Measurements from ENCODE around the gene GPSM1. TPM values are rescaled to one million over a fixed set of nuclear protein-coding genes. Genes with fewer than 3 reads are reported as not detected.

GPSM1 gene
- total RNA-seq, 1 experiment from 2014 or later, result 14.2 TPM

DNA sequence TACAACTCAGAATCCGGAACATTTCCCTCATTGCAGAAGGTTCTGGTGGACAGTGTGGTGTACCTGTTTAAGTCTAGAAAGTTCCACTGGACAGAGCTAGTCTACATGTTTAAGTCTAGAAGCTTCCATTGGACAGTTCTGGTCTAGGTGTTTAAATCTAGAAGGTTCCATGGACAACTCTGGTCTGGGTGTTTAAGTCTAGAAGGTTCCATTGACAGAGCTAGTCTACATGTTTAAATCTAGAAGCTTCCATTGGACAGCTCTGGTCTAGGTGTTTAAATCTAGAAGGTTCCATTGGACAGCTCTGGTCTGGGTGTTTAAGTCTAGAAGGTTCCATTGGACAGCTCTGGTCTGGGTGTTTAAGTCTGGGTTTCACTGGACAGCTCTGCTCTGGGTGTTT is 48.4 kb upstream of the GPSM1 start (continued):
- TF ChIP-seq, protein P1, sequence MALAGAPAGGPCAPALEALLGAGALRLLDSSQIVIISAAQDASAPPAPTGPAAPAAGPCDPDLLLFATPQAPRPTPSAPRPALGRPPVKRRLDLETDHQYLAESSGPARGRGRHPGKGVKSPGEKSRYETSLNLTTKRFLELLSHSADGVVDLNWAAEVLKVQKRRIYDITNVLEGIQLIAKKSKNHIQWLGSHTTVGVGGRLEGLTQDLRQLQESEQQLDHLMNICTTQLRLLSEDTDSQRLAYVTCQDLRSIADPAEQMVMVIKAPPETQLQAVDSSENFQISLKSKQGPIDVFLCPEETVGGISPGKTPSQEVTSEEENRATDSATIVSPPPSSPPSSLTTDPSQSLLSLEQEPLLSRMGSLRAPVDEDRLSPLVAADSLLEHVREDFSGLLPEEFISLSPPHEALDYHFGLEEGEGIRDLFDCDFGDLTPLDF (CRISPR knock-in tag; IDR thresholded peaks at IDR 0.05), result no peak
- no peak for TF ChIP-seq NFE2L1 (CRISPR knock-in tag; IDR thresholded peaks at IDR 0.05)
- TF ChIP-seq GRHL2 (CRISPR knock-in tag; IDR thresholded peaks at IDR 0.05; ENCODE audit: insufficient replicate concordance, severe bottlenecking), result no peak

DNA sequence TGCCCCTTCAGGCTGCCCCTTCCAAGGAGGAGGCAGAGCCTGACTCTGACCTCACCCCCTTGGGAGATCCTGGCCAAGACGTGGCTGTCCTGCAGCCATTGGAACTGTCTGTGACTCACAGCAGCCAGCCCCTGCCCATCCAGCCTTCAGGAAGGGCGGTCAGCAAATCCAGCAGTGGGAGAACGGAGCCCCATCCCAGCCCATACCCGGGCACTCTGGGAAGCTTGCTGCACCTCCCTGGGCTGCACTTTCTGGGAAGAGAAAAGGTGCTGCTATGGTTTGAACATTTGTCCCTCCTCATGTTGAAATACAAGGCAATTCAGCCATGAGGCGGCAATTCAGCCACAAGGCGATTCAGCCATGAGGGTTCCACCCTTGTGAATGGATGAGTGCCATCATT is 47.9 kb upstream of the GPSM1 start:
- no peak overlapping the region for H3K27ac Mint-ChIP-seq
- H3K4me1 Mint-ChIP-seq, result peaks cover 7% of the 10 kb centered on the region; the same call in 1 of the 2 replicates
- TF ChIP-seq, protein P2, sequence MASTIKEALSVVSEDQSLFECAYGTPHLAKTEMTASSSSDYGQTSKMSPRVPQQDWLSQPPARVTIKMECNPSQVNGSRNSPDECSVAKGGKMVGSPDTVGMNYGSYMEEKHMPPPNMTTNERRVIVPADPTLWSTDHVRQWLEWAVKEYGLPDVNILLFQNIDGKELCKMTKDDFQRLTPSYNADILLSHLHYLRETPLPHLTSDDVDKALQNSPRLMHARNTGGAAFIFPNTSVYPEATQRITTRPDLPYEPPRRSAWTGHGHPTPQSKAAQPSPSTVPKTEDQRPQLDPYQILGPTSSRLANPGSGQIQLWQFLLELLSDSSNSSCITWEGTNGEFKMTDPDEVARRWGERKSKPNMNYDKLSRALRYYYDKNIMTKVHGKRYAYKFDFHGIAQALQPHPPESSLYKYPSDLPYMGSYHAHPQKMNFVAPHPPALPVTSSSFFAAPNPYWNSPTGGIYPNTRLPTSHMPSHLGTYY (CRISPR knock-in tag; IDR thresholded peaks at IDR 0.05), result no peak
- no peak for TF ChIP-seq IRF2 (CRISPR knock-in tag; IDR thresholded peaks at IDR 0.05; ENCODE audit: borderline replicate concordance, low read depth)
- TF ChIP-seq ZNF423 (CRISPR knock-in tag; IDR thresholded peaks at IDR 0.05), result no peak
- TF ChIP-seq, protein P3, sequence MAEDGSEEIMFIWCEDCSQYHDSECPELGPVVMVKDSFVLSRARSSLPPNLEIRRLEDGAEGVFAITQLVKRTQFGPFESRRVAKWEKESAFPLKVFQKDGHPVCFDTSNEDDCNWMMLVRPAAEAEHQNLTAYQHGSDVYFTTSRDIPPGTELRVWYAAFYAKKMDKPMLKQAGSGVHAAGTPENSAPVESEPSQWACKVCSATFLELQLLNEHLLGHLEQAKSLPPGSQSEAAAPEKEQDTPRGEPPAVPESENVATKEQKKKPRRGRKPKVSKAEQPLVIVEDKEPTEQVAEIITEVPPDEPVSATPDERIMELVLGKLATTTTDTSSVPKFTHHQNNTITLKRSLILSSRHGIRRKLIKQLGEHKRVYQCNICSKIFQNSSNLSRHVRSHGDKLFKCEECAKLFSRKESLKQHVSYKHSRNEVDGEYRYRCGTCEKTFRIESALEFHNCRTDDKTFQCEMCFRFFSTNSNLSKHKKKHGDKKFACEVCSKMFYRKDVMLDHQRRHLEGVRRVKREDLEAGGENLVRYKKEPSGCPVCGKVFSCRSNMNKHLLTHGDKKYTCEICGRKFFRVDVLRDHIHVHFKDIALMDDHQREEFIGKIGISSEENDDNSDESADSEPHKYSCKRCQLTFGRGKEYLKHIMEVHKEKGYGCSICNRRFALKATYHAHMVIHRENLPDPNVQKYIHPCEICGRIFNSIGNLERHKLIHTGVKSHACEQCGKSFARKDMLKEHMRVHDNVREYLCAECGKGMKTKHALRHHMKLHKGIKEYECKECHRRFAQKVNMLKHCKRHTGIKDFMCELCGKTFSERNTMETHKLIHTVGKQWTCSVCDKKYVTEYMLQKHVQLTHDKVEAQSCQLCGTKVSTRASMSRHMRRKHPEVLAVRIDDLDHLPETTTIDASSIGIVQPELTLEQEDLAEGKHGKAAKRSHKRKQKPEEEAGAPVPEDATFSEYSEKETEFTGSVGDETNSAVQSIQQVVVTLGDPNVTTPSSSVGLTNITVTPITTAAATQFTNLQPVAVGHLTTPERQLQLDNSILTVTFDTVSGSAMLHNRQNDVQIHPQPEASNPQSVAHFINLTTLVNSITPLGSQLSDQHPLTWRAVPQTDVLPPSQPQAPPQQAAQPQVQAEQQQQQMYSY (CRISPR knock-in tag; IDR thresholded peaks at IDR 0.05), result no peak
- TF ChIP-seq, protein P4, sequence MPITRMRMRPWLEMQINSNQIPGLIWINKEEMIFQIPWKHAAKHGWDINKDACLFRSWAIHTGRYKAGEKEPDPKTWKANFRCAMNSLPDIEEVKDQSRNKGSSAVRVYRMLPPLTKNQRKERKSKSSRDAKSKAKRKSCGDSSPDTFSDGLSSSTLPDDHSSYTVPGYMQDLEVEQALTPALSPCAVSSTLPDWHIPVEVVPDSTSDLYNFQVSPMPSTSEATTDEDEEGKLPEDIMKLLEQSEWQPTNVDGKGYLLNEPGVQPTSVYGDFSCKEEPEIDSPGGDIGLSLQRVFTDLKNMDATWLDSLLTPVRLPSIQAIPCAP (CRISPR knock-in tag; IDR thresholded peaks at IDR 0.05), result no peak
- ATAC-seq (no peak), DNase-seq (ENCODE audit: low spot score) (no peak)
- H3K36me3 Mint-ChIP-seq, result no peaks in the 10 kb centered on the region
- no peak overlapping the region for H3K4me3 Mint-ChIP-seq
- ChIA-PET POLR2A (no interaction called here), CTCF (no interaction called here)
- H3K9me3 Mint-ChIP-seq, result peaks cover 4% of the 10 kb centered on the region; the same call in 1 of the 2 replicates
- no peaks in the 10 kb centered on the region for H3K27me3 Mint-ChIP-seq (ENCODE audit: low read depth)

DNA sequence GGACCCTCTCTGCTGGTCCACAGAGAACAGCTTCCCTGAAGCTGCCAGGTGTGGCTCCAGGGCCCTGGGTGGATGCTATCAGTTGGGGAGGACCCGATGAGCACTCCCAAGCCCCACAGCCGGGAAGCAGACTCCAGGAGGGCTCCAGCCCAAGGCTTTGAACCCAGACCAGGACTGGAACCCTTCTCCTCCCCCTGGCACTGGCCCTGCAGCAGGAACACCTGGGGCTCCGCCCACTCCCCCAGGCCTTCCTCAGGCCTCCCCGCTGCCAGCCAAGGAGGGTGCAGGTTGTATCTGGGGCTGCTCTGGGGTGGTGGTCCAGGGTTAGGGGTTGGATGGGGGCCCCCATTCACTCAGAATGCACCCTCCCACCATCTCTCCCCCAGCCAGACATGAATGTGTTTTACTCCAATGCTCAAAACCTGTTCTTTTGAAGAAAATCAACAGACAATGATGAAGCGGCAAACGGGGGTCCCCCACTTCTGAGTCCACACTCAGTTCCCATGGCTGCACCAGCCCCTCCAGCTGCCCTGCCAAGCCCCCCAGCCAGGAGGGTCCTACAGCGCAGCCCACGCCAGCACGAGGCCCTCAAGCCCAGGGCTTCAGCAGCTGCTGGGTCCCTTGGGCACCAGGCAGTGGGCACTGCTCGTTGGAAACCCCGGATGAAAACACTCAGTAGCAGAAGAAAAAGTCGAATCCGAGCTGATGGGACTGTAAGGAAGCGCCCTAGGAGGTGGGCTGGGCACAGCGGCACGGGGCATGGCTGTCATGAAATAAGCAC is 46.6 kb upstream of the GPSM1 start:
- no peaks in the 10 kb centered on the region for H3K36me3 Mint-ChIP-seq
- H3K27ac Mint-ChIP-seq, result no peak overlapping the region
- CTCF ChIA-PET, result interaction anchor here (1.6 kb wide), 1 partner anchor 13 kb away, joined by 8 read pairs; no protein-coding TSS in a partner anchor
- peaks cover 4% of the 10 kb centered on the region; the same call in 1 of the 2 replicates for H3K9me3 Mint-ChIP-seq
- no peak for ATAC-seq
- POLR2A ChIA-PET, result no interaction called here
- DNase-seq (ENCODE audit: low spot score), result no peak
- H3K4me3 Mint-ChIP-seq, result no peak overlapping the region
- peaks cover 7% of the 10 kb centered on the region; the same call in 1 of the 2 replicates for H3K4me1 Mint-ChIP-seq
- no peaks in the 10 kb centered on the region for H3K27me3 Mint-ChIP-seq (ENCODE audit: low read depth)
- TF ChIP-seq, protein P5, sequence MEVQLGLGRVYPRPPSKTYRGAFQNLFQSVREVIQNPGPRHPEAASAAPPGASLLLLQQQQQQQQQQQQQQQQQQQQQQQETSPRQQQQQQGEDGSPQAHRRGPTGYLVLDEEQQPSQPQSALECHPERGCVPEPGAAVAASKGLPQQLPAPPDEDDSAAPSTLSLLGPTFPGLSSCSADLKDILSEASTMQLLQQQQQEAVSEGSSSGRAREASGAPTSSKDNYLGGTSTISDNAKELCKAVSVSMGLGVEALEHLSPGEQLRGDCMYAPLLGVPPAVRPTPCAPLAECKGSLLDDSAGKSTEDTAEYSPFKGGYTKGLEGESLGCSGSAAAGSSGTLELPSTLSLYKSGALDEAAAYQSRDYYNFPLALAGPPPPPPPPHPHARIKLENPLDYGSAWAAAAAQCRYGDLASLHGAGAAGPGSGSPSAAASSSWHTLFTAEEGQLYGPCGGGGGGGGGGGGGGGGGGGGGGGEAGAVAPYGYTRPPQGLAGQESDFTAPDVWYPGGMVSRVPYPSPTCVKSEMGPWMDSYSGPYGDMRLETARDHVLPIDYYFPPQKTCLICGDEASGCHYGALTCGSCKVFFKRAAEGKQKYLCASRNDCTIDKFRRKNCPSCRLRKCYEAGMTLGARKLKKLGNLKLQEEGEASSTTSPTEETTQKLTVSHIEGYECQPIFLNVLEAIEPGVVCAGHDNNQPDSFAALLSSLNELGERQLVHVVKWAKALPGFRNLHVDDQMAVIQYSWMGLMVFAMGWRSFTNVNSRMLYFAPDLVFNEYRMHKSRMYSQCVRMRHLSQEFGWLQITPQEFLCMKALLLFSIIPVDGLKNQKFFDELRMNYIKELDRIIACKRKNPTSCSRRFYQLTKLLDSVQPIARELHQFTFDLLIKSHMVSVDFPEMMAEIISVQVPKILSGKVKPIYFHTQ (CRISPR knock-in tag; IDR thresholded peaks at IDR 0.05), result no peak
- TF ChIP-seq, protein P4 (CRISPR knock-in tag; IDR thresholded peaks at IDR 0.05), result no peak
- no peak for TF ChIP-seq ZNF396 (CRISPR knock-in tag; IDR thresholded peaks at IDR 0.05; ENCODE audit: borderline replicate concordance)
- TF ChIP-seq HMGA2 (CRISPR knock-in tag; IDR thresholded peaks at IDR 0.05), result no peak
- TF ChIP-seq, protein P3 (CRISPR knock-in tag; IDR thresholded peaks at IDR 0.05), result no peak
- no peak for TF ChIP-seq ESRRA (CRISPR knock-in tag; IDR thresholded peaks at IDR 0.05; ENCODE audit: borderline replicate concordance)
- TF ChIP-seq, protein P6, sequence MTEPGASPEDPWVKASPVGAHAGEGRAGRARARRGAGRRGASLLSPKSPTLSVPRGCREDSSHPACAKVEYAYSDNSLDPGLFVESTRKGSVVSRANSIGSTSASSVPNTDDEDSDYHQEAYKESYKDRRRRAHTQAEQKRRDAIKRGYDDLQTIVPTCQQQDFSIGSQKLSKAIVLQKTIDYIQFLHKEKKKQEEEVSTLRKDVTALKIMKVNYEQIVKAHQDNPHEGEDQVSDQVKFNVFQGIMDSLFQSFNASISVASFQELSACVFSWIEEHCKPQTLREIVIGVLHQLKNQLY (CRISPR knock-in tag; IDR thresholded peaks at IDR 0.05), result no peak
- no peak for TF ChIP-seq GRHL2 (CRISPR knock-in tag; IDR thresholded peaks at IDR 0.05; ENCODE audit: insufficient replicate concordance, severe bottlenecking)

All from WTC11 (cell line).